ENCODE data around the gene PPFIA1.
"Not testable (repeated sequence)": the region's sequence is repeated elsewhere in the genome, so short reads cannot be mapped to it uniquely, and the experiment has no call there.

PPFIA1 gene

GRCh38 chr11:70292863-70293262, 22.4 kb downstream of the PPFIA1 start:
- H3K4me3 ChIP-seq (replicated peaks; ENCODE audit: insufficient read depth, low read length) = no peak overlapping the region
- TF ChIP-seq REST (IDR thresholded peaks at IDR 0.05; ENCODE audit: insufficient replicate concordance, low read depth) (no peak), GABPA (IDR thresholded peaks at IDR 0.05; ENCODE audit: low read depth) (no peak), SPI1 (IDR thresholded peaks at IDR 0.05; ENCODE audit: borderline replicate concordance, low read depth) (no peak), POLR2AphosphoS5 (IDR thresholded peaks at IDR 0.05; ENCODE audit: low read depth) (no peak), CTCF (IDR thresholded peaks at IDR 0.05; ENCODE audit: insufficient read depth, low read length) (no peak)

DNA sequence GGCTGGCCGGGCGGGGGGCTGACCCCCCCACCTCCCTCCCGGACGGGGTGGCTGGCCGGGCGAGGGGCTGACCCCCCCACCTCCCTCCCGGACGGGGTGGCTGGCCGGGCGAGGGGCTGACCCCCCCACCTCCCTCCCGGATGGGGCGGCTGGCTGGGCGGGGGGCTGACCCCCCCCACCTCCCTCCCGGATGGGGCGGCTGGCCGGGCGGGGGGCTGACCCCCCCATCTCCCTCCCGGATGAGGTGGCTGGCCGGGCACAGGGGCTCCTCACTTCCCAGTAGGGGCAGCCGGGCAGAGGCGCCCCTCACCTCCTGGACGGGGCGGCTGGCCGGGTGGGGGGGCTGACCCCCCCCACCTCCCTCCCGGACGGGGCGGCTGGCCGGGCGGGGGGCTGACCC, 24.7 kb downstream of the PPFIA1 start:
- not testable (repeated sequence) for H3K27ac ChIP-seq (replicated peaks); H3K27me3 ChIP-seq (ENCODE audit: insufficient read depth, poor library complexity, severe bottlenecking); H3K4me3 ChIP-seq (replicated peaks; ENCODE audit: insufficient read depth, low read length); DNase-seq (ENCODE audit: low read depth in 1 of 2, low spot score in 1 of 2)

More at GRCh38 chr11:70292863-70293262, 22.4 kb downstream of the PPFIA1 start:
- no peak overlapping the region for H3K27ac ChIP-seq (replicated peaks)
- no peak for DNase-seq (ENCODE audit: low read depth in 1 of 2, low spot score in 1 of 2)
- H3K27me3 ChIP-seq (ENCODE audit: insufficient read depth, poor library complexity, severe bottlenecking) = no peaks in the 10 kb centered on the region

DNA sequence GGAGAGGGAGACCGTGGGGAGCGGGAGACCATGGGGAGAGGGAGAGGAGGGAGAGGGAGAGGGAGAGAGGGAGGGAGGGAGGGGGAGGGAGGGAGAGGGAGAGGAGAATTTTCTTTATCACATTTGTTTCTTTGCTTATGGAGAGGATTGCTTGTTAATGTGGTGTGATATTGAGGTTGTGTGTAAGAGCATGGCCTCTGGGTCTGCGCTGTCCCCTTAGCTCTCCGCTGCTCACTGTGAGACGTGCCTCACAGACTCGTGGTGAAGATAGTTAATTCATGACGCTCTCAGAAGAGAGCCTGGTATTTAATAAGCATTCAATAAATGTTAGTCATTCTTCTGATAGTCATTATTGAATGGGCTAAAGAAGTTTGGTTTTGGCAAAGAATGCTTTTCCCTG, 26.2 kb downstream of the PPFIA1 start:
- Histone ChIP-seq H3K4me3 (replicated peaks; ENCODE audit: insufficient read depth, low read length) (no peak overlapping the region), H3K27ac (replicated peaks) (no peak overlapping the region), H3K27me3 (ENCODE audit: insufficient read depth, poor library complexity, severe bottlenecking) (no peaks in the 10 kb centered on the region)
- TF ChIP-seq POLR2AphosphoS5 (IDR thresholded peaks at IDR 0.05; ENCODE audit: low read depth) (no peak), CTCF (IDR thresholded peaks at IDR 0.05; ENCODE audit: insufficient read depth, low read length) (no peak), SPI1 (IDR thresholded peaks at IDR 0.05; ENCODE audit: borderline replicate concordance, low read depth) (no peak), REST (IDR thresholded peaks at IDR 0.05; ENCODE audit: insufficient replicate concordance, low read depth) (no peak), GABPA (IDR thresholded peaks at IDR 0.05; ENCODE audit: low read depth) (no peak)
- DNase-seq (ENCODE audit: low read depth in 1 of 2, low spot score in 1 of 2) = no peak

DNA sequence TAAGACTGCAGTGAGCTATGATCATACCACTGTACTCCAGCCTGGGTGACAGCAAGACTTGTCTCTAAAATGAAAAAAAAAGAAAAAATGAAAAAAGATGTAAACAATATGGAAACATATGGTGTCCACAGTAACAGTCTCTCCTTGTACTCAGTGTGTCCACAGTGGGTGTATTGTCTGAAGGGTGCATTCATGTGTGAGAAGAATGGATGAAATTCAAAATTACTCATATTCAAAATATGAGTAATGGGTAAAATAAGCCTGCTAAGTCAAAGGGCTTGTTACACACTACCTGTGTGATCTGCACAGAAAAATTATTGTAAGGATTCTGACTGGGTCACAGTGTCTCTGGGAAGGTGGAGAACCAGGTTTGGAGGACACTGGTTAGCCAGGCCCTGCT, 26.9 kb downstream of the PPFIA1 start:
- TF ChIP-seq POLR2AphosphoS5 (IDR thresholded peaks at IDR 0.05; ENCODE audit: low read depth) (no peak), CTCF (IDR thresholded peaks at IDR 0.05; ENCODE audit: insufficient read depth, low read length) (no peak), GABPA (IDR thresholded peaks at IDR 0.05; ENCODE audit: low read depth) (no peak), REST (IDR thresholded peaks at IDR 0.05; ENCODE audit: insufficient replicate concordance, low read depth) (no peak), SPI1 (IDR thresholded peaks at IDR 0.05; ENCODE audit: borderline replicate concordance, low read depth) (no peak)
- Histone ChIP-seq H3K27ac (replicated peaks) (no peak overlapping the region), H3K4me3 (replicated peaks; ENCODE audit: insufficient read depth, low read length) (no peak overlapping the region), H3K27me3 (ENCODE audit: insufficient read depth, poor library complexity, severe bottlenecking) (no peaks in the 10 kb centered on the region)
- no peak for DNase-seq (ENCODE audit: low read depth in 1 of 2, low spot score in 1 of 2)

Data from HL-60 (cell line).